ENCODE data around the gene SORBS1.

Gene SORBS1

DNA sequence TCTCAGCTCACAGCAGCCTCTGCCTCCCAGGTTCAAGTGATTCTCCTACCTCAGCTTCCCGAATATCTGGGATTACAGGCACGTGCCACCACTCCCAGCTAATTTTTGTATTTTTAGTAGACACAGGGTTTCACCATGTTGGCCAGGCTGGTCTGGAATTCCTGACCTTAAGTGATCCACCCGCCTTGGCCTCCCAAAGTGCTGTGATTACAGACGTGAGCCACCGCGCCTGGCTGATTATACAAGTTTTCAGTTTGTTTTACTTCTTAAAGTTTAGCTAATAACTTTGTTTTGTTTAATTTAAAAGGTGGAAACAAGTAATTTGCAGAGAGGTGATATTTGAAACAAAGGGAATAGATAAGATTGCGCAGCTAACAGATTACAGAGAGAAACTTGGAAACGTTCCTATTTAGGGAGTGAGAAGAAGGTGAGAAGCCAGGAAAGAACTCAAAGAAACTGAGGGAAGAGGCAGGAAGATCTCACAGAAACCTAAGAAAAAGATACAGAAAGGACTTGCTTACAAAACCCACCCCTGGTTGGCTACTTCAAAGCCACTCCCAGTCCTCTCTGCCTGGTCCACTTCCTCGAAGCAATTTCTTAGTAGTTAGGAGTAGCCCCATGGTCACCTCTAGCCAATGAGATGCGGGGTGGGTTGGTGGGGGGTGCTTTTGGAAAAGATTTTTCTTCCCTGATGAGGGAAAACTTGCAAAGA, 255.4 kb downstream of the SORBS1 start:
- 86% methylated on average over 10 of the region's 10 CpGs for WGBS
- H3K27me3 ChIP-seq (ENCODE audit: insufficient read depth, low read length): peaks cover 5% of the 10 kb centered on the region; the same call in 1 of the 2 replicates
- H3K36me3 ChIP-seq (ENCODE audit: insufficient read depth, low read length): no peaks in the 10 kb centered on the region
- H3K9me3 ChIP-seq (ENCODE audit: insufficient read depth, low read depth, low read length): no peaks in the 10 kb centered on the region
- no peak overlapping the region for H3K4me3 ChIP-seq (ENCODE audit: low read length)
- peaks cover 39% of the 10 kb centered on the region for H3K4me1 ChIP-seq (ENCODE audit: insufficient read depth, low read length)
- no peak overlapping the region for H3K27ac ChIP-seq (ENCODE audit: low read depth, low read length)
- H3K9ac ChIP-seq (ENCODE audit: low read depth, low read length): no peak overlapping the region

GRCh38 chr10:95304976-95305375, 256.2 kb downstream of the SORBS1 start:
- Histone ChIP-seq H3K9ac (ENCODE audit: low read depth, low read length) (no peak overlapping the region), H3K9me3 (ENCODE audit: insufficient read depth, low read depth, low read length) (no peaks in the 10 kb centered on the region), H3K27ac (ENCODE audit: low read depth, low read length) (no peak overlapping the region), H3K36me3 (ENCODE audit: insufficient read depth, low read length) (no peaks in the 10 kb centered on the region), H3K27me3 (ENCODE audit: insufficient read depth, low read length) (peaks cover 5% of the 10 kb centered on the region; the same call in 1 of the 2 replicates), H3K4me3 (ENCODE audit: low read length) (no peak overlapping the region), H3K4me1 (ENCODE audit: insufficient read depth, low read length) (peaks cover 33% of the 10 kb centered on the region)
- WGBS: 84% methylated on average over 2 of the region's 2 CpGs

DNA sequence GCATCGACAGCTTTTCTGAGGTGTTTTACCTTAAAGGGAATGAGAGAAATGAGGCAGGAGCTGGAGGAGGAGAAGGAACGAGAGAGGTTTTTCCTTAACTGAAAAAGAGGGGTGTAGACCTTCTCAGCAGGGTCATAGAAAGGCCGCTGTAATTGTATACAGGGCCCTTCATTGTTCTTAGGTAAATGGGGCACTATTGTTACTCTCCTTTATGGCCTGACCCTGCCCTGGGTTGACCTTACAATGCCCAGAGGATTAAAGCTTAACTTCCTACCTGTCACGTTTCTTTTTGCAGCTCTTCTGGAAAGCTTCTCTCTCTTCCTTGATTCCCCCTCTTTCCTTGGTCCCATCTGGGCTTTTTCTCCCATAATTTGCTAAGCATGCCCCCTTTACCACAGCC, 256.7 kb downstream of the SORBS1 start:
- Histone ChIP-seq H3K4me1 (ENCODE audit: insufficient read depth, low read length) (peaks cover 30% of the 10 kb centered on the region), H3K27ac (ENCODE audit: low read depth, low read length) (no peak overlapping the region), H3K9ac (ENCODE audit: low read depth, low read length) (no peak overlapping the region), H3K27me3 (ENCODE audit: insufficient read depth, low read length) (peaks cover 5% of the 10 kb centered on the region; the same call in 1 of the 2 replicates), H3K9me3 (ENCODE audit: insufficient read depth, low read depth, low read length) (no peaks in the 10 kb centered on the region), H3K36me3 (ENCODE audit: insufficient read depth, low read length) (no peaks in the 10 kb centered on the region), H3K4me3 (ENCODE audit: low read length) (no peak overlapping the region)
- WGBS: 29% methylated on average over 4 of the region's 4 CpGs

DNA sequence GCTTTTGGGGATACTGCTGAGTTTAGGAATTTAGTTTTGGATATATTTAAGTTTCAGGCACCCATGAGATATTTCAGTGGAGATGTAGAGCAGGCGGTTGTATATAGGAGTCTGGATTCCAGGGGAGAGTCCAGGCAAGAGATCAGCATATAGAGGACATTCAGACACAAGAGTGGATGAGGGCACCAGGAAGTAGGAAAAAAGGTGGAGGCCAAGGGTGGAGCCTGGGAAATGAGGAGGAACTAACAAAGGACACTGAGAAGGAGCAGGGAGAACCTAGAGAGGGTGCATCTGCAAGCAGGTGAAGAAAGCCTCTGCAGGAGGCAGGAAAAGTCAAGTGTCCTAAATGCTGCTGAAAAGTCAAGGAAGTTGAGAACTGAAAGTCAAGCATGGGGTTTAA, 257.2 kb downstream of the SORBS1 start:
- H3K36me3 ChIP-seq (ENCODE audit: insufficient read depth, low read length): no peaks in the 10 kb centered on the region
- no peaks in the 10 kb centered on the region for H3K9me3 ChIP-seq (ENCODE audit: insufficient read depth, low read depth, low read length)
- H3K9ac ChIP-seq (ENCODE audit: low read depth, low read length): no peak overlapping the region
- no peak overlapping the region for H3K4me3 ChIP-seq (ENCODE audit: low read length)
- H3K4me1 ChIP-seq (ENCODE audit: insufficient read depth, low read length): peaks cover 28% of the 10 kb centered on the region
- WGBS: 94% methylated on average over 1 of the region's 1 CpG
- peaks cover 5% of the 10 kb centered on the region; the same call in 1 of the 2 replicates for H3K27me3 ChIP-seq (ENCODE audit: insufficient read depth, low read length)
- no peak overlapping the region for H3K27ac ChIP-seq (ENCODE audit: low read depth, low read length)

- peaks cover 25% of the 10 kb centered on the region for H3K4me1 ChIP-seq (ENCODE audit: insufficient read depth, low read length)
- WGBS: 86% methylated on average over 8 of the region's 8 CpGs
Measured at GRCh38 chr10:95303535-95303934, 257.6 kb downstream of the SORBS1 start.

GRCh38 chr10:95300022-95300539, 261.1 kb downstream of the SORBS1 start:
- H3K9me3 ChIP-seq (ENCODE audit: insufficient read depth, low read depth, low read length): no peaks in the 10 kb centered on the region
- 95% methylated on average over 3 of the region's 3 CpGs for WGBS
- H3K4me1 ChIP-seq (ENCODE audit: insufficient read depth, low read length): peaks cover 18% of the 10 kb centered on the region
- H3K27ac ChIP-seq (ENCODE audit: low read depth, low read length): no peak overlapping the region
- H3K27me3 ChIP-seq (ENCODE audit: insufficient read depth, low read length): peaks cover 14% of the 10 kb centered on the region
- H3K9ac ChIP-seq (ENCODE audit: low read depth, low read length): no peak overlapping the region
- H3K4me3 ChIP-seq (ENCODE audit: low read length): no peak overlapping the region
- no peaks in the 10 kb centered on the region for H3K36me3 ChIP-seq (ENCODE audit: insufficient read depth, low read length)

More at GRCh38 chr10:95303535-95303934, 257.6 kb downstream of the SORBS1 start:
- peaks cover 5% of the 10 kb centered on the region; the same call in 1 of the 2 replicates for H3K27me3 ChIP-seq (ENCODE audit: insufficient read depth, low read length)
- H3K9me3 ChIP-seq (ENCODE audit: insufficient read depth, low read depth, low read length): no peaks in the 10 kb centered on the region
- no peak overlapping the region for H3K27ac ChIP-seq (ENCODE audit: low read depth, low read length)
- H3K4me3 ChIP-seq (ENCODE audit: low read length): no peak overlapping the region
- no peak overlapping the region for H3K9ac ChIP-seq (ENCODE audit: low read depth, low read length)
- no peaks in the 10 kb centered on the region for H3K36me3 ChIP-seq (ENCODE audit: insufficient read depth, low read length)

- no peak overlapping the region for H3K27ac ChIP-seq (ENCODE audit: low read depth, low read length)
- peaks cover 7% of the 10 kb centered on the region; the same call in 1 of the 2 replicates for H3K4me1 ChIP-seq (ENCODE audit: insufficient read depth, low read length)
- no peak overlapping the region for H3K4me3 ChIP-seq (ENCODE audit: low read length)
- 87% methylated on average over 3 of the region's 3 CpGs for WGBS
- H3K9ac ChIP-seq (ENCODE audit: low read depth, low read length): no peak overlapping the region
- peaks cover 15% of the 10 kb centered on the region for H3K27me3 ChIP-seq (ENCODE audit: insufficient read depth, low read length)
- no peaks in the 10 kb centered on the region for H3K9me3 ChIP-seq (ENCODE audit: insufficient read depth, low read depth, low read length)
- no peaks in the 10 kb centered on the region for H3K36me3 ChIP-seq (ENCODE audit: insufficient read depth, low read length)
Measured at GRCh38 chr10:95297402-95297801, 263.8 kb downstream of the SORBS1 start.

- WGBS: 92% methylated on average over 4 of the region's 4 CpGs
- no peaks in the 10 kb centered on the region for H3K9me3 ChIP-seq (ENCODE audit: insufficient read depth, low read depth, low read length)
- no peaks in the 10 kb centered on the region for H3K36me3 ChIP-seq (ENCODE audit: insufficient read depth, low read length)
- no peak overlapping the region for H3K4me3 ChIP-seq (ENCODE audit: low read length)
- H3K27me3 ChIP-seq (ENCODE audit: insufficient read depth, low read length): peaks cover 16% of the 10 kb centered on the region
- H3K9ac ChIP-seq (ENCODE audit: low read depth, low read length): no peak overlapping the region
- H3K27ac ChIP-seq (ENCODE audit: low read depth, low read length): no peak overlapping the region
- H3K4me1 ChIP-seq (ENCODE audit: insufficient read depth, low read length): peaks cover 7% of the 10 kb centered on the region; the same call in 1 of the 2 replicates
Measured at GRCh38 chr10:95296764-95297163, 264.4 kb downstream of the SORBS1 start.

GRCh38 chr10:95295031-95295755, 266.0 kb downstream of the SORBS1 start:
- Histone ChIP-seq H3K27me3 (ENCODE audit: insufficient read depth, low read length) (peaks cover 29% of the 10 kb centered on the region), H3K36me3 (ENCODE audit: insufficient read depth, low read length) (no peaks in the 10 kb centered on the region), H3K9me3 (ENCODE audit: insufficient read depth, low read depth, low read length) (no peaks in the 10 kb centered on the region), H3K4me1 (ENCODE audit: insufficient read depth, low read length) (peaks cover 7% of the 10 kb centered on the region; the same call in 1 of the 2 replicates), H3K27ac (ENCODE audit: low read depth, low read length) (no peak overlapping the region), H3K4me3 (ENCODE audit: low read length) (peak overlapping the region; percentile 37), H3K9ac (ENCODE audit: low read depth, low read length) (no peak overlapping the region)
- 69% methylated on average over 39 of the region's 39 CpGs for WGBS

DNA sequence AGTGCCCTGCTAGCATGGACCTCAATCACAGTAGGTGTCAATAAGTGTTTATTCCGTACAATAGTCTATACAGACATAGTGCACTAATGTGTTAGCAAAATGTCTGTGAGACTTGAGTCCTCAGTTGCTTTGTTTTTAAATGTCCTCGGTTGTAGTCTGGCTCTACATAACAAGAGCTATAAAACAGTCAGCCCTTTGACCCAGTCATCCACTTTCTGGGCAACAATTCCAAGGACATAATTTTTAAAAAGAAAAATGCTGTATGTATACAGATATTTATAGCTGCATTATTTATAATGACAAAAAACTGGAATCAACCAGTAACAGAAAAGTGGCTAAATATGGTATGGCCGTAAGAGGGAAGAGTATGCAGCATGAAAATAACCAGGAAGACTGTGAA, 267.5 kb downstream of the SORBS1 start:
- Histone ChIP-seq H3K4me3 (ENCODE audit: low read length) (no peak overlapping the region), H3K36me3 (ENCODE audit: insufficient read depth, low read length) (no peaks in the 10 kb centered on the region), H3K27me3 (ENCODE audit: insufficient read depth, low read length) (peaks cover 34% of the 10 kb centered on the region), H3K9me3 (ENCODE audit: insufficient read depth, low read depth, low read length) (no peaks in the 10 kb centered on the region), H3K27ac (ENCODE audit: low read depth, low read length) (no peak overlapping the region), H3K9ac (ENCODE audit: low read depth, low read length) (no peak overlapping the region), H3K4me1 (ENCODE audit: insufficient read depth, low read length) (peaks cover 16% of the 10 kb centered on the region)
- 79% methylated on average over 2 of the region's 3 CpGs for WGBS
